Stimulated activated CD8-positive, alpha-beta memory T cell treated with anti-CD3 and anti-CD28 coated beads, Interleukin-7, amount 100 ng/mL, for 4 hours (primary cell): ENCODE data around the gene KAZN.

Experiments
- DNase-seq, 2 donors: peaks; one replicate each; pipeline ENCODE4 v3.0.0-alpha.2; 2020; ENCODE audit warnings: low read depth in 2 of 2

KAZN gene

GRCh38 chr1:15157524-15158399, 559.3 kb downstream of the KAZN start:
- no peak for DNase-seq

- DNase-seq: no peak
Measured at GRCh38 chr1:15158506-15159165, 560.2 kb downstream of the KAZN start.

- no peak for DNase-seq
Measured at GRCh38 chr1:15159166-15159555, 560.7 kb downstream of the KAZN start.

GRCh38 chr1:15160626-15161025, 562.1 kb downstream of the KAZN start:
- no peak for DNase-seq

DNA sequence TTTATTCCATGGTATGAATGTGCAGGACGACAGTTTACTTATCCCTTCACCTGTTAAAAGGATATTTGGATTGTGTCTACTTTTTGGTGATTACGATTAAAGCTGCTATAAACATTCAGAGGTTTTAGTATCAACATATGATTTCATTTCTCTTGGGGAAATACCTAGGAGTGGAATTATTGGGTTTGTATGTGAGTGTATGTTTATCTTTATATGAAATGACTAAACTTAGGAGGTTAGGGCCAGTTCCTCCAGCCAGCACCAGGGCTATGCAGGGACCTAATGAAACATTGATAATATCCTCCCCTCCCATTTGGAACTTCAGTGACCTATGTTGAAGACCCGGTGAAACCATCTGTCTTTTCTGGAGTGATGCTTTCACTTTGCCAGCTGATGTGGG, 568.9 kb downstream of the KAZN start:
- DNase-seq: no peak
